Left lung (tissue), 10 donors: Measurements from ENCODE around the gene FAM24B. TPM values are rescaled to one million over a fixed set of nuclear protein-coding genes. Genes with fewer than 3 reads are reported as not detected.
A peak's percentile ranks its signal among the peaks of the same experiment; 100 is the strongest.

Experiments
- ATAC-seq: fragments of 200-7000 bp; cut with Tn5 transposase; one replicate; pipeline ENCODE4 v1.9.1; 2020; ENCODE audit warnings: moderate library complexity
- DNase-seq, 4 donors: peaks; one replicate each; pipeline ENCODE4 v3.0.0-alpha.2; 2013 to 2020
- H3K27ac ChIP-seq, 2 donors: fragments of 200-600 bp; sonication (generic) in 1 of 2; one replicate each; pipeline versions ENCODE4 v1.5.0 to v1.8.0; 2020 to 2021
- H3K27me3 ChIP-seq, 2 donors: fragments of 200-600 bp; sonication (generic) in 1 of 2; one replicate each; pipeline versions ENCODE4 v1.5.0 to v1.8.0; 2020 to 2021
- H3K36me3 ChIP-seq, 2 donors: fragments of 200-600 bp; sonication (generic) in 1 of 2; one replicate each; pipeline versions ENCODE4 v1.5.0 to v1.8.0; 2020 to 2021
- H3K4me1 ChIP-seq, 2 donors: fragments of 200-600 bp; one replicate each; pipeline ENCODE4 v1.8.0; 2021
- H3K4me3 ChIP-seq, 2 donors: fragments of 200-600 bp; sonication (generic) in 1 of 2; one replicate each; pipeline versions ENCODE4 v1.5.0 to v1.8.0; 2020 to 2021; ENCODE audit warnings: mild to moderate bottlenecking in 1 of 2
- H3K9me3 ChIP-seq, 2 donors: fragments of 200-600 bp; sonication (generic) in 1 of 2; one replicate each; pipeline versions ENCODE4 v1.5.0 to v1.8.0; 2020 to 2021
- intact Hi-C, 2 donors: fragments of 100-400 bp; cut with DNase I; formaldehyde crosslinking; loops; one replicate each; pipeline versions ENCODE4 v1.11.2 to v1.14.2; 2022
- polyA plus RNA-seq, 6 donors: library from polyadenylated mRNA; unstranded; fragments of 120-200 nt; gene quantifications; one replicate each; pipeline ENCODE4 v1.2.1, GENCODE V29; 2013; ENCODE audit not compliant: insufficient read length in 6 of 6
- total RNA-seq, 2 donors: library from RNA; stranded (reverse); fragmentation: NEBNext Ultra II Directional; extraction: Animal tissue kit (Norgen Biotek cat#: 25700); gene quantifications; one replicate each; pipeline ENCODE4 v1.2.1, GENCODE V29; 2021
- TF ChIP-seq, protein P1 (sequence below), 2 donors: fragments of 200-600 bp; sonication (generic) in 1 of 2; IDR thresholded peaks; one replicate each; pipeline versions ENCODE4 v1.5.0 to v1.8.0; 2021; ENCODE audit warnings: antibody characterized with exemption in 2 of 2
- donor health status: DM: no; HTN: yes; CAD: no.
- donor health status: DM: no; HTN: no; CAD: no.

The FAM24B gene
- total and polyA plus RNA-seq, 8 donors = 3.0 to 10.1 (median 7.6) TPM

DNA sequence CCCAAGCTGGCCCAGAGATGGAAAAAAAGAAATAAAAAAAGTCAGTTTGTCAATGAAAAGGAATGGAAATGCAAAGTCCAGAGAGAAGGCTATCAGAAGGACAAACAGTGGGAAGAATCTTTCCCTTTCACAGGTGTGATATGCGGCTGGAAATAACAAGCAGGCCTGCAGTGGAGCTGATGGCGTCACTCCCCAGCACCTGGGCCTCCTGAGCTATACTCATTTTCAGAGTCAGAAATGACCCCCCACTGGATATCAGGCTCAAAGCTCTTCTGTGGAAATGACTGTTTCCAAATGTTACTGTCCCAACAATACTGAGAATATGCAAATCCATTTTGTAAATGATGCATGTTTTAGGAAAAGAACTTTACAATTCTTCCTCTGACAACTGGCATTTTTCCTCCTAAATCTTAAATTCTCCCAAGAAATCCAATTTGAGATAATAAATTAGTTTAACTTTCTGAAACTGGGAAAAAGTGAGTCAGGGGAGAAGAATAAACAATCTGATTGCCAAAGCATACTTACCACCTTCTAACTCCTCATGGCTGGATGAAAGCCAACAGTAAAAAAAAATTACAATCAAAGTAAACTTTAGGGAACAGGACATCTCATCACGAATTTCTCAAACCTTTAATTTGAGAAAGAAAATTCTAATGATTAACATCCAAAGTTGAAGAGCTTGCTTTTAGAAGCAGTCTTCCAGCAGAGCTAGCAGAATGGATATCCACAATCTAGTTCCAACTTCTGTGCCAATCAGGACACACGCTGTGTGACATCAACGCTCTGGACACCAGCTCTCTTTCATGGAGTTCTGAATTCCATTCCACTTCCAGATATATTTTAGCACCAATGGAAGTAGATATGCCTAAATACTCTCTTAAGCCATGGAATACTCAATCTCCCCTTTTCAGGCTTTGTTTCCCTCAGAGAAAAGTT lies 28.4 kb downstream of the FAM24B start:
- no peak overlapping the region for H3K27ac ChIP-seq

DNA sequence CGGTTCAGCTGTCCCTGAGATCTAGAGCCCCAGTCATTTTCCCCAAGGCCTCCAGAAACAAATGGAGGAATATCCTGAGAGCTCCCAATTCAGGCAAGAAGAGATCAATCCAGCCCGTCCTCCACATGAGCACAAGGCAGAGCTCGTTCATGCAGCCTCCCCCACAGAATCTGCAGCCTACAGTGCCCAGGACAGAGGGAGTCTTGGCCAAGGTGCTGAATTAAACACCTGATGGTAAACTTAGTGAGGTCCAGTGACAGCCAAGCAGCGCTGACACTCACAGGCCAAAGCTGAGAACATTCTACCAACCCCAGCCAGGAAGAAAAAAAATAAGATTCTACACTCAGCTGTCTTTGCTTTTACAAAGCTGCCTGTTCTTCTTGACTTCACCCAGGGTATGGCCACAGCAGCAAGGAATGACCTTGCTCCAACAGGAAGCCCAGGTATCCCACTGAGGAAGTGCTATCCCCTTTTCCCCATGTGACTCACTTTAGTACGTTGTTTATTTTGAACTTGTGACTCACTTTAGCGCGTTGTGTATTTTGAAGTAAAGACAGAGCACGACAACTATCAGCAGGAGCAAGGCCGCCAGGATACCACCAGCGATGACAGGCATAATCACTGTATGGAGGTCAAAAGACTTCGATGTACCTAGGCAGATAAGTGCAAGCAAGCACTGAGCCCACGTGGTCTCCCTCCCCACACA lies 29.3 kb downstream of the FAM24B start:
- ATAC-seq (no peak), DNase-seq (no peak)
- H3K36me3 ChIP-seq = peaks cover 0 to 4% of the 10 kb centered on the region in 2 donors
- no peak overlapping the region for H3K4me3 ChIP-seq
- H3K27ac ChIP-seq = no peak overlapping the region
- TF ChIP-seq, protein P1, sequence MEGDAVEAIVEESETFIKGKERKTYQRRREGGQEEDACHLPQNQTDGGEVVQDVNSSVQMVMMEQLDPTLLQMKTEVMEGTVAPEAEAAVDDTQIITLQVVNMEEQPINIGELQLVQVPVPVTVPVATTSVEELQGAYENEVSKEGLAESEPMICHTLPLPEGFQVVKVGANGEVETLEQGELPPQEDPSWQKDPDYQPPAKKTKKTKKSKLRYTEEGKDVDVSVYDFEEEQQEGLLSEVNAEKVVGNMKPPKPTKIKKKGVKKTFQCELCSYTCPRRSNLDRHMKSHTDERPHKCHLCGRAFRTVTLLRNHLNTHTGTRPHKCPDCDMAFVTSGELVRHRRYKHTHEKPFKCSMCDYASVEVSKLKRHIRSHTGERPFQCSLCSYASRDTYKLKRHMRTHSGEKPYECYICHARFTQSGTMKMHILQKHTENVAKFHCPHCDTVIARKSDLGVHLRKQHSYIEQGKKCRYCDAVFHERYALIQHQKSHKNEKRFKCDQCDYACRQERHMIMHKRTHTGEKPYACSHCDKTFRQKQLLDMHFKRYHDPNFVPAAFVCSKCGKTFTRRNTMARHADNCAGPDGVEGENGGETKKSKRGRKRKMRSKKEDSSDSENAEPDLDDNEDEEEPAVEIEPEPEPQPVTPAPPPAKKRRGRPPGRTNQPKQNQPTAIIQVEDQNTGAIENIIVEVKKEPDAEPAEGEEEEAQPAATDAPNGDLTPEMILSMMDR (IDR thresholded peaks at IDR 0.05) = no peak
- H3K27me3 ChIP-seq = no peaks in the 10 kb centered on the region
- intact Hi-C loops = no loop called here
- H3K4me1 ChIP-seq = no peaks in the 10 kb centered on the region
- H3K9me3 ChIP-seq = no peaks in the 10 kb centered on the region

More for the DNA sequence above, 28.4 kb downstream of the FAM24B start:
- no peak for ATAC-seq
- no peaks in the 10 kb centered on the region for H3K4me1 ChIP-seq
- H3K9me3 ChIP-seq = no peaks in the 10 kb centered on the region
- no peaks in the 10 kb centered on the region for H3K36me3 ChIP-seq
- intact Hi-C loops = no loop called here
- TF ChIP-seq, protein P1 (IDR thresholded peaks at IDR 0.05) = no peak
- no peak overlapping the region for H3K4me3 ChIP-seq
- H3K27me3 ChIP-seq = no peaks in the 10 kb centered on the region
- peak in 1 of 4 donors; percentile 3 for DNase-seq

DNA sequence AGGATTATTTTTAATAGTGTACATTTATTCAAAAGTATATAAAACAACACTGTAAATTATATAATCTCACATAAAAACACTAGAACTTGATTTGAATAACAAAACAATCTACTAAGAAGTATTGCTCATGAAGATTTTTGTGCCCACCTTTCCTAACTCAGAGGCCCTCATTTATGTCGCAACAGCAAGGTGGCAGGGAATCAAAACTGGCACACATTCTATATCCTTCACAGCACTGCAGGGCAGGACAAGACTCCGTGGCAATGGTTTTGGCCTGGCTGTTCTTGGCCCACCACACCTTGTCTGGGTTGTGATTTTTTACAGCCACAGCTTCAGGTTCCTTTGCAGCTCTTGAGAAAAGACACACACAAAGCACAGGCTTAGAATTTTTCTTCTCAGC lies 30.3 kb downstream of the FAM24B start:
- ATAC-seq (no peak), DNase-seq (no peak)
- intact Hi-C loops = no loop called here
- Histone ChIP-seq H3K27ac (no peak overlapping the region), H3K4me3 (no peak overlapping the region), H3K4me1 (no peaks in the 10 kb centered on the region), H3K27me3 (no peaks in the 10 kb centered on the region), H3K9me3 (no peaks in the 10 kb centered on the region), H3K36me3 (peaks cover 0 to 4% of the 10 kb centered on the region in 2 donors)
- TF ChIP-seq, protein P1 (IDR thresholded peaks at IDR 0.05) = no peak

DNA sequence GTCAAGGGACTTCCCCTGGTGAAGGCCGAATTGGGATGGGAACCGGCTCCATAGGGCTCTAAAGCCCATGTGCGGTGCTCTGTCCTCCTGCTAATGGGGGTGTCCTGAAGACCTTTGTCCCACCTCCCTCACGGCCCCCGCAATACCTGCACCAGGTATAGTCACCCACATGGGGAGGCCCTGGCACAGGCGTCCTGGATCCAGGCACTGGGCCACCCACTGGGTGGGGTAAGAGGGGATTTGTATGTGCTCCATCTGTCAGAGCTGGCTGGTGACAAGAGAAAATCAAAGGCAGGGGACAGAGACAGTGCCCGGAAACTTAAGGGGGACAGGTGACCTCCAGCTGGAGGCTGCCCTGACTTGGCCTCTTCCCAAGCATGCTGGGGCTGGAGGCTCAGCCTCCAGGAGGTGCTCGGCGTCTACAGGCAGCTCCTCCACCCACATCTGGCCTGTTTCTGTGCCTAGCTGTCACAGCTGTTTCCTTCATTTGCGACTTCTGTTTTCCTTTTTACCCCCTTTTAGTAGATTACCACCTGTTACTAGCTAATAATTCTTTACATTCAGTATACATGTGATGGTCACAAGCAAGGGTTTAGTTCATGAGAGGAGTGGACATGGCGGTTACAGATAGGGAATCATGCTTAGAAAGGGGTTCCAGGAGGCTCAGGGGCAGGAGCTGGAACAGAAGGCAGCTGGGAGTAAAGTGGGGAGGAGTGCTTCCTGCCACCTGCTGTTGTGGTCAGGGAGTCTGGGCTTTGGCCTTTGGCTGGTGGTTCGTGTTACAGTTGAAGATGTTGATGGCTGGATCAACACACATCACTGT lies 31.4 kb downstream of the FAM24B start:
- H3K27me3 ChIP-seq = no peaks in the 10 kb centered on the region

More for the DNA sequence above, 31.4 kb downstream of the FAM24B start:
- intact Hi-C loops = no loop called here
- TF ChIP-seq, protein P1 (IDR thresholded peaks at IDR 0.05) = no peak
- peaks cover 0 to 3% of the 10 kb centered on the region in 2 donors for H3K9me3 ChIP-seq
- H3K27ac ChIP-seq = no peak overlapping the region
- no peak overlapping the region for H3K4me3 ChIP-seq
- DNase-seq = no peak
- no peaks in the 10 kb centered on the region for H3K4me1 ChIP-seq
- peaks cover 0 to 4% of the 10 kb centered on the region in 2 donors for H3K36me3 ChIP-seq
- no peak for ATAC-seq
